ENCODE data around the gene RIPOR3.
A peak's percentile ranks its signal among the peaks of the same experiment; 100 is the strongest.

DNA sequence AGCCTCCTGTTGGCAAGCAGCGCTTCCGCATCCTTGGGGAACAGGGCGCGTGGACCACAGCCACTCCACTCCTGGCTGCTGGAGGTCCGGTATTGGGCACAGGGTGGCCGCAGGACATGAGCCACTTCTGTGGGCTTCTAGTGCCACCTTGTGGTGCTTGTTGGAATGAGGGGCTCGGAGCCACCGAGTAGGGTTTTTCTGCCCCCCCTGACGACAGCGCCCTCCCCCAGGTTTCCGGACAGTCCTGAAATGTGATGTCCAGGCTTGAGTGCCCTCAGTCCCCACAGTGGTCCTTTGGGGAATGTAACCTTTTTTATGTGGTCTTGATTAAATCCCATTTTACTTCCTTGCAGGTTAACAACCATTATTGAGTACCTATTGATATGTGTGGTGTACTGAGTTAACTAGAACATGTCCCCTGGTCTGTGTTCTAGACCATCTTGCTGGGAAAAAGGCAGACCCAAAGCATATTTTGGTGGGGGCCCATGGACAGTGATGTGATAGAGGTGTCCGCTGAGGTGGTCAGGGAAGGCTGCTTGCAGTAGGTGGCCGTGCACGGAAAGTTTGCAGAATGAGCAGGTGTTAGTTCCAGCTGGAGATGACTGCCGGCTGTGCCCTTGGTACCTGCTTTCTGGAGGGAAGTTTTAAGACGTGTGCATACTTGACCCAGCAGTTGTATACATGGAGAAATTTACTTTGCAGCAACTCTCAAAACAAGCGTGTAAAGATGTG lies 111.2 kb downstream of the RIPOR3 start:
- TF ChIP-seq, protein P1, sequence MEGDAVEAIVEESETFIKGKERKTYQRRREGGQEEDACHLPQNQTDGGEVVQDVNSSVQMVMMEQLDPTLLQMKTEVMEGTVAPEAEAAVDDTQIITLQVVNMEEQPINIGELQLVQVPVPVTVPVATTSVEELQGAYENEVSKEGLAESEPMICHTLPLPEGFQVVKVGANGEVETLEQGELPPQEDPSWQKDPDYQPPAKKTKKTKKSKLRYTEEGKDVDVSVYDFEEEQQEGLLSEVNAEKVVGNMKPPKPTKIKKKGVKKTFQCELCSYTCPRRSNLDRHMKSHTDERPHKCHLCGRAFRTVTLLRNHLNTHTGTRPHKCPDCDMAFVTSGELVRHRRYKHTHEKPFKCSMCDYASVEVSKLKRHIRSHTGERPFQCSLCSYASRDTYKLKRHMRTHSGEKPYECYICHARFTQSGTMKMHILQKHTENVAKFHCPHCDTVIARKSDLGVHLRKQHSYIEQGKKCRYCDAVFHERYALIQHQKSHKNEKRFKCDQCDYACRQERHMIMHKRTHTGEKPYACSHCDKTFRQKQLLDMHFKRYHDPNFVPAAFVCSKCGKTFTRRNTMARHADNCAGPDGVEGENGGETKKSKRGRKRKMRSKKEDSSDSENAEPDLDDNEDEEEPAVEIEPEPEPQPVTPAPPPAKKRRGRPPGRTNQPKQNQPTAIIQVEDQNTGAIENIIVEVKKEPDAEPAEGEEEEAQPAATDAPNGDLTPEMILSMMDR (IDR thresholded peaks at IDR 0.05; ENCODE audit: low read depth, low read length, missing input control): peak; percentile 74
- TF ChIP-seq, protein P2, sequence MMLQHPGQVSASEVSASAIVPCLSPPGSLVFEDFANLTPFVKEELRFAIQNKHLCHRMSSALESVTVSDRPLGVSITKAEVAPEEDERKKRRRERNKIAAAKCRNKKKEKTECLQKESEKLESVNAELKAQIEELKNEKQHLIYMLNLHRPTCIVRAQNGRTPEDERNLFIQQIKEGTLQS (IDR thresholded peaks at IDR 0.05): no peak
- TF ChIP-seq NR2F2 (IDR thresholded peaks at IDR 0.05): no peak

All from liver (tissue), 3 donors.